Measurements from ENCODE around the gene LHX1.

LHX1 gene

GRCh38 chr17:36972186-36972700 is 35.0 kb downstream of the LHX1 start:
- H3K36me3 ChIP-seq (ENCODE audit: control insufficient read depth in 2 of 2, insufficient read depth in 1 of 2, low read length in 2 of 2), result peaks cover 26 to 36% of the 10 kb centered on the region in 2 experiments
- no peak overlapping the region for H3K4me3 ChIP-seq (ENCODE audit: low read depth, low read length)
- POLR2A ChIA-PET, result interaction anchor here (0.6 to 1.5 kb wide), 3 partner anchors 23 to 36 kb away, joined by 3 to 7 read pairs (median 3); no protein-coding TSS in a partner anchor
- TF ChIP-seq ZNF473 (tag by site-specific recombination; IDR thresholded peaks at IDR 0.05) (no peak), ZNF280C (tag by site-specific recombination; IDR thresholded peaks at IDR 0.05) (no peak), ZNF23 (tag by site-specific recombination; IDR thresholded peaks at IDR 0.05; ENCODE audit: borderline replicate concordance) (no peak), ZNF362 (tag by site-specific recombination; IDR thresholded peaks at IDR 0.05) (peak; percentile 48; the same call in 1 of the 2 replicates), ZNF18 (tag by site-specific recombination; IDR thresholded peaks at IDR 0.05) (peak; percentile 64), ZBTB7A (tag by site-specific recombination; IDR thresholded peaks at IDR 0.05; ENCODE audit: low read depth) (no peak), PRDM6 (tag by site-specific recombination; IDR thresholded peaks at IDR 0.05) (peak; percentile 81), ZNF530 (tag by site-specific recombination; IDR thresholded peaks at IDR 0.05; ENCODE audit: low read depth) (no peak), ZBTB44 (tag by site-specific recombination; IDR thresholded peaks at IDR 0.05) (peak; percentile 36; the same call in 1 of the 2 replicates), ZNF624 (tag by site-specific recombination; IDR thresholded peaks at IDR 0.05) (no peak), ZNF148 (tag by site-specific recombination; IDR thresholded peaks at IDR 0.05; ENCODE audit: borderline replicate concordance) (no peak), ZNF707 (tag by site-specific recombination; IDR thresholded peaks at IDR 0.05) (no peak), ZNF48 (tag by site-specific recombination; IDR thresholded peaks at IDR 0.05) (no peak)
- H3K9me3 ChIP-seq (ENCODE audit: control insufficient read depth, insufficient read depth, low read depth, low read length), result no peaks in the 10 kb centered on the region
- H3K27ac ChIP-seq (ENCODE audit: extremely low read depth, low read depth, low read length), result no peak overlapping the region
- H3K4me1 ChIP-seq (ENCODE audit: control insufficient read depth, insufficient read depth, low read length), result peaks cover 21% of the 10 kb centered on the region
- CTCF ChIA-PET, result interaction anchor here (0.7 kb wide), 3 partner anchors 314 to 438 kb away, joined by 3 to 4 read pairs (median 3); partner anchors contain the start of genes MYO19 and PIGW

Measured in HEK293 (cell line).